Heart right ventricle (tissue), 16 donors: Measurements from ENCODE around the gene ZNF280A. TPM values are rescaled to one million over a fixed set of nuclear protein-coding genes. Genes with fewer than 3 reads are reported as not detected.

Source experiments
- ATAC-seq, 8 donors: fragments of 200-7000 bp; cut with Tn5 transposase; one replicate each; pipeline ENCODE4 v1.9.1; 2020; ENCODE audit warnings: mild to moderate bottlenecking in 8 of 8, moderate library complexity in 8 of 8, moderate number of reproducible peaks in 1 of 8
- DNase-seq, 2 donors: peaks; one replicate each; pipeline ENCODE4 v3.0.0-alpha.2; 2020
- H3K27ac ChIP-seq, 10 donors: fragments of 200-600 bp; sonication (generic) in 2 of 10; one replicate each; pipeline versions ENCODE4 v1.5.0 to v1.8.0; 2020 to 2022; ENCODE audit warnings: mild to moderate bottlenecking in 3 of 10
- H3K27me3 ChIP-seq, 7 donors: fragments of 200-600 bp; one replicate each; pipeline ENCODE4 v1.8.0; 2021 to 2022; ENCODE audit warnings: mild to moderate bottlenecking in 2 of 7
- H3K36me3 ChIP-seq, 9 donors: fragments of 200-600 bp; sonication (generic) in 1 of 9; one replicate each; pipeline versions ENCODE4 v1.5.0 to v1.8.0; 2020 to 2022; ENCODE audit warnings: mild to moderate bottlenecking in 2 of 9
- H3K4me1 ChIP-seq, 9 donors: fragments of 200-600 bp; sonication (generic) in 1 of 9; one replicate each; pipeline versions ENCODE4 v1.5.0 to v1.8.0; 2020 to 2022; ENCODE audit warnings: mild to moderate bottlenecking in 4 of 9
- H3K4me3 ChIP-seq, 10 donors: fragments of 200-600 bp; sonication (generic) in 2 of 10; one replicate each; pipeline versions ENCODE4 v1.5.0 to v1.8.0; 2020 to 2022; ENCODE audit warnings: mild to moderate bottlenecking in 7 of 10, moderate library complexity in 2 of 10
- H3K9me3 ChIP-seq, 11 donors: fragments of 200-600 bp in 10 of 11; sonication (generic) in 2 of 11; one replicate each; pipeline versions ENCODE4 v1.5.0 to v1.8.0; 2013 to 2022; ENCODE audit warnings: mild to moderate bottlenecking in 2 of 11, control low read depth in 1 of 11, moderate library complexity in 1 of 11
- WGBS, 2 donors: extraction: QIAGEN DNeasy Blood & Tissue Kit; methylation state at CpG; one replicate each; pipeline ENCODE4 v1.1.7; 2013; ENCODE audit warnings: inconsistent platforms in 1 of 2; 5-methylcytosine and 5-hydroxymethylcytosine counted together
- intact Hi-C, 10 donors: fragments of 100-400 bp; cut with DNase I; formaldehyde crosslinking; loops; one replicate each; pipeline versions ENCODE4 v1.11.1 to v1.14.2; 2022
- polyA plus RNA-seq, 2 donors: library from polyadenylated mRNA; stranded (reverse); fragments of 200-250 nt; gene quantifications; one replicate each; pipeline ENCODE4 v1.2.3, GENCODE V29; 2013
- total RNA-seq, 10 donors: library from RNA; stranded (reverse); fragmentation: NEBNext Ultra II Directional in 3 of 10; extraction: Animal tissue kit (Norgen Biotek cat#: 25700) in 3 of 10; gene quantifications; one replicate each; pipeline versions ENCODE4 v1.2.1 to v1.2.4, GENCODE V29; 2021 to 2023
- TF ChIP-seq, protein P1 (sequence below), 9 donors: fragments of 200-600 bp; sonication (generic) in 2 of 9; IDR thresholded peaks; one replicate each; pipeline versions ENCODE4 v1.5.0 to v1.8.0; 2021 to 2022; ENCODE audit warnings: antibody characterized with exemption in 9 of 9, mild to moderate bottlenecking in 5 of 9, moderate library complexity in 1 of 9
- donor health status: Arrhythmogenic right ventricular cardiomyopathy.
- donor health status: ischemic (EF 13 %, LVEDD 7.1; RV severe dilation, severe dysfunction).
- donor health status: healthy with polysubstance abuse.
- donor health status: DM: no; HTN: yes; CAD: no.
- donor health status: DM: no; HTN: no; CAD: no.
- donor health status: ischemic (EF 25% LVEDD 6.9; RV normal size, moderate dysfunction).
- donor health status: ischemic (EF 25% LVEDD 5.7; RV mildly dilated, moderate dysfunction).
- donor health status: healthy.
- donor health status: DM: yes; HTN: yes; CAD: no.
- donor health status: Ischemic cardiomyopathy.
- donor health status: ischemic (EF 35%, LVEDD 5.7; RV mildly dilated, moderate dysfunction).
- donor health status: nonischemic (EF 11% LVEDD 7.7; RV severe dilation, severe dysfunction).
- donor health status: DM: yes; HTN: yes; CAD: no.
- donor health status: PGD.
- donor health status: ischemic (EF 29% LVEDD 5.4; RV normal size, mild dysfunction).
- donor health status: nonischemic (EF 23%, LVEDD 6.1; RV moderate dilation, normal function).

The ZNF280A gene
- total and polyA plus RNA-seq, 12 donors, result not detected

GRCh38 chr22:22554587-22555284, 34.7 kb upstream of the ZNF280A start:
- 66 to 80% methylated on average over 4 of the region's 4 CpGs for WGBS, 2 donors
- ATAC-seq (no peak), DNase-seq (no peak)
- Histone ChIP-seq H3K4me3 (no peak overlapping the region), H3K36me3 (no peaks in the 10 kb centered on the region), H3K4me1 (peaks cover 0 to 11% (median 0%) of the 10 kb centered on the region in 9 donors), H3K27me3 (peaks cover 0 to 8% (median 0%) of the 10 kb centered on the region in 7 donors), H3K27ac (no peak overlapping the region), H3K9me3 (no peaks in the 10 kb centered on the region)
- TF ChIP-seq, protein P1, sequence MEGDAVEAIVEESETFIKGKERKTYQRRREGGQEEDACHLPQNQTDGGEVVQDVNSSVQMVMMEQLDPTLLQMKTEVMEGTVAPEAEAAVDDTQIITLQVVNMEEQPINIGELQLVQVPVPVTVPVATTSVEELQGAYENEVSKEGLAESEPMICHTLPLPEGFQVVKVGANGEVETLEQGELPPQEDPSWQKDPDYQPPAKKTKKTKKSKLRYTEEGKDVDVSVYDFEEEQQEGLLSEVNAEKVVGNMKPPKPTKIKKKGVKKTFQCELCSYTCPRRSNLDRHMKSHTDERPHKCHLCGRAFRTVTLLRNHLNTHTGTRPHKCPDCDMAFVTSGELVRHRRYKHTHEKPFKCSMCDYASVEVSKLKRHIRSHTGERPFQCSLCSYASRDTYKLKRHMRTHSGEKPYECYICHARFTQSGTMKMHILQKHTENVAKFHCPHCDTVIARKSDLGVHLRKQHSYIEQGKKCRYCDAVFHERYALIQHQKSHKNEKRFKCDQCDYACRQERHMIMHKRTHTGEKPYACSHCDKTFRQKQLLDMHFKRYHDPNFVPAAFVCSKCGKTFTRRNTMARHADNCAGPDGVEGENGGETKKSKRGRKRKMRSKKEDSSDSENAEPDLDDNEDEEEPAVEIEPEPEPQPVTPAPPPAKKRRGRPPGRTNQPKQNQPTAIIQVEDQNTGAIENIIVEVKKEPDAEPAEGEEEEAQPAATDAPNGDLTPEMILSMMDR (IDR thresholded peaks at IDR 0.05), result no peak
- intact Hi-C loops, result no loop called here

DNA sequence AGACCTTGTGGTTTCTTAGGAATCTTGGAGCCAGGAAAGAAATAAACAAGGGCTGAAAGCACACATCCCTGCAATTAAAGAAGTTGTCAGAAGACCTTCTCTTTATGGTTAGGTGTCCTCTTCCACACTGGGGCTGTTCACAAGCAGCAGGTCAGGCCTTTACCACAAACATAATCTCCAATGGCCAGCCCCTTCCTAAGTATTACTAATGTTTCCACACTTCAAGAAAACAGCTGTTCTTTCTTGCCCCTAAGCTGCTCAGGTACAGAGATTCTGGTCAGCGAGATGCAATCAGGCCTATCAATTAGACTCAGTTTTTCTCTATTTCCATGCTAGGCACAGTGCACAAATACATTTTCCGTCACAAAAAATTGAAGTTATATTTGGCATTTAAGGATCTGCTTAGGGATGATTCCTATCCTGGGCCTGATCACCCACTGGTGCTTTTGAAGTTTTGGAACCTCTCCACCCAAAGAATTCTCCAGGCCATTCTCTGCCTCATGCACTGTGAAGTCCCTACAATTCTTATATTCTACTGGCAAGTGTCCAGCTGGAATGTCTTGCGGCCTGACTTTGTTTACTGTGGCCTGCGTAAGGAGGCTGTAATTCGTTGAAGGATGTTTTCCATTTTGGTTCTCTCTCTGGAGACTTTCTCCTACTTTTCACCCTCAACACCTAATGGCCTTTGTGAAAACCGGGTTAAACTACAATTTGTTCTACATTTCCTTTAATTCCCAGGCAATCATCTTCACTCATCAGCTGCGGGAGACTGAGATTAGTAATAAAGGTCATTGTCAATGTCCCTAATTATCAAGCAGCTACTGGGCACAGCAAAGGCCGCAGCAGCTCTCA, 33.9 kb upstream of the ZNF280A start:
- H3K4me3 ChIP-seq, result no peak overlapping the region
- 56 to 58% methylated on average over 8 of the region's 8 CpGs for WGBS, 2 donors
- peaks cover 0 to 11% (median 0%) of the 10 kb centered on the region in 9 donors for H3K4me1 ChIP-seq
- DNase-seq (no peak), ATAC-seq (no peak)
- TF ChIP-seq, protein P1 (IDR thresholded peaks at IDR 0.05), result no peak
- H3K36me3 ChIP-seq, result no peaks in the 10 kb centered on the region
- H3K27me3 ChIP-seq, result peaks cover 0 to 8% (median 0%) of the 10 kb centered on the region in 7 donors
- intact Hi-C loops, result no loop called here
- no peak overlapping the region for H3K27ac ChIP-seq
- no peaks in the 10 kb centered on the region for H3K9me3 ChIP-seq

DNA sequence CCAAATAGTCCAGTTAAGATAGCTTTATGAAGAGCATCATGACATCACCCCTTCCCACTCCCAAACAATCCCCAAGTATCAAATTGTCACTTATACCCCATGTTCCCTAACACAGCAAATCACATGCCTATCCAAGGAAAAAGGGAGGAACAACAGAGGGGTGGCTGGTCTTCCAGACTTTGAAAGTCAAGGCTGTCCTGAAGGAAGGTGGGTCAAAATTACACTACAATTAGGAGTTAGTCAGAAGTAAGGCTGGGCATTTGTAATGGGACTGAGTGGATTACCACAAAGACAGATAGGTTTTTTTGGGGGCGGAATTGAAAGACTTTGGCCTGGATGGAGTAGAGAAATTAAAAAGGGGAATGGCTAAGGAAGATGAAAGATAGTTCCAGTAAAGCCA, 33.1 kb upstream of the ZNF280A start:
- H3K4me3 ChIP-seq, result no peak overlapping the region
- peaks cover 0 to 11% (median 0%) of the 10 kb centered on the region in 9 donors for H3K4me1 ChIP-seq
- no peaks in the 10 kb centered on the region for H3K36me3 ChIP-seq
- DNase-seq, result no peak
- intact Hi-C loops, result no loop called here
- TF ChIP-seq, protein P1 (IDR thresholded peaks at IDR 0.05), result no peak
- no peak overlapping the region for H3K27ac ChIP-seq
- no peaks in the 10 kb centered on the region for H3K9me3 ChIP-seq
- H3K27me3 ChIP-seq, result peaks cover 0 to 8% (median 0%) of the 10 kb centered on the region in 7 donors
- WGBS, 2 donors, result 71 to 96% methylated on average over 1 of the region's 1 CpG
- no peak for ATAC-seq

DNA sequence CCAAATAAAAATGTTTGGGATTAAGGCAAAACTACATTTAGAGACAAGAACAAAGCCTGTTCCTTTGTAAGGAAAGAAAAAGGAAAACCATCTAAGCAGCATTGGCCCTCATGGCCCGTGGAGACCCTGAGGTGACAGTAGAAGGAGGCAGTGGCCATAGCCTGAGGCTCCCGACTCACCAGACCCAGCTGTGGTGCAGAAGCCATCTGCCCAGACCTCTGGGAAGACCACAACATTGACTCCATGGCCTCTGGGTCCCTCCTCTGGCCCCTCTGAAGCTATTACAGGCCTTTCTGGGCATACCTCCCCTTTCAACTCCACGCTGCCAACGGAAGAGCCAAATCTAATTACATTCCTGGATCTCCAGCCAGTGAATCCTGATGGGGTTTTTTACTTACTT, 32.6 kb upstream of the ZNF280A start:
- Histone ChIP-seq H3K27me3 (peaks cover 0 to 12% (median 0%) of the 10 kb centered on the region in 7 donors), H3K4me1 (peaks cover 0 to 11% (median 0%) of the 10 kb centered on the region in 9 donors), H3K36me3 (no peaks in the 10 kb centered on the region), H3K27ac (no peak overlapping the region), H3K4me3 (no peak overlapping the region), H3K9me3 (no peaks in the 10 kb centered on the region)
- TF ChIP-seq, protein P1 (IDR thresholded peaks at IDR 0.05), result no peak
- intact Hi-C loops, result no loop called here
- DNase-seq, result no peak
- 57 to 61% methylated on average over 4 of the region's 4 CpGs for WGBS, 2 donors
- no peak for ATAC-seq
